Right hindlimb (tissue), 1 donor: ENCODE measurements around the gene CAPN11.
"Not testable (repeated sequence)": the region's sequence is repeated elsewhere in the genome, so short reads cannot be mapped to it uniquely, and the experiment has no call there.

Source experiments
- DNase-seq: peaks from one replicate; pipeline ENCODE4 v3.0.0-alpha.2; 2018

CAPN11 gene

DNA sequence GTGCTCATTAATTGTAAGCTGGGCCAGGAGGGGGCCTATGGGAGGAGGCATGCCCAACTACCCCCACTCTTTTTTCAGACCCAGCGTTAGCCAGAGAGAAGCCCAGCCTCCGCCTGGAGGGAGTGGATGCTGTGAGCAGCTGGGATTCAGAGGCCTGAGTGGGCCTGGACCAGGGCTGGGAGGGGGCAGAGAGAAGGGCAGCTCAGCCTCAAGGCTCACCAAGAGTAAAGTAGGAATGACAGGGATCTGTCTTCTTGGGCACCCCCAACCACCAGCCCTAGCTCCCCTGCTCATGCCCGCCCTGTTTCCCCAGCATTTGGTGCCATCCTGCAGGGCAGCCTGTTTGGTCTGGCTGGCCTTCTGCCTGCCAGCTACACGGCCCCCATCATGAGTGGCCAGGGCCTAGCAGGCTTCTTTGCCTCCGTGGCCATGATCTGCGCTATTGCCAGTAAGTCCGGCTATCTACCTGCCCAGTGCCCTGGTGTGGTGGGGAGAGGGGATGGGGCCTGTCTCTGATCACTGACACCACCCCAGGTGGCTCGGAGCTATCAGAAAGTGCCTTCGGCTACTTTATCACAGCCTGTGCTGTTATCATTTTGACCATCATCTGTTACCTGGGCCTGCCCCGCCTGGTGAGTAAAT, 71.5 kb downstream of the CAPN11 start:
- no peak for DNase-seq

GRCh38 chr6:44231426-44231825, 72.8 kb downstream of the CAPN11 start:
- not testable (repeated sequence) for DNase-seq

- no peak for DNase-seq
These were observed 74.3 kb downstream of the CAPN11 start for GRCh38 chr6:44232676-44233566.

GRCh38 chr6:44233567-44234100, 75.0 kb downstream of the CAPN11 start:
- no peak for DNase-seq
